Fibroblast of the aortic adventitia (primary cell): ENCODE measurements around the gene SLC2A9. TPM values are rescaled to one million over a fixed set of nuclear protein-coding genes. Genes with fewer than 3 reads are reported as not detected.

Experiments
- DNase-seq: peaks from one replicate; pipeline ENCODE4 v3.0.0-alpha.2; 2010; ENCODE audit warnings: low read depth
- H3K4me3 ChIP-seq: 2 replicates; pipeline ENCODE4 v1.5.1; 2011; ENCODE audit warnings: low read depth, mild to moderate bottlenecking, control low read depth, low read length, moderate library complexity
- total RNA-seq: library from RNA; depleted of rRNA; stranded (reverse); fragments of >200 nt; gene quantifications from 2 replicates; pipeline ENCODE4 v1.2.3, GENCODE V29; 2012; ENCODE audit warnings: low replicate concordance
- TF ChIP-seq, protein P1 (sequence below): IDR thresholded peaks from 2 replicates; pipeline ENCODE4 v1.5.1; 2011; ENCODE audit warnings: mild to moderate bottlenecking, low read length, control low read depth, inconsistent platforms; ENCODE audit not compliant: insufficient read depth

Gene SLC2A9
- total RNA-seq, 1 donor = 0.90 TPM

DNA sequence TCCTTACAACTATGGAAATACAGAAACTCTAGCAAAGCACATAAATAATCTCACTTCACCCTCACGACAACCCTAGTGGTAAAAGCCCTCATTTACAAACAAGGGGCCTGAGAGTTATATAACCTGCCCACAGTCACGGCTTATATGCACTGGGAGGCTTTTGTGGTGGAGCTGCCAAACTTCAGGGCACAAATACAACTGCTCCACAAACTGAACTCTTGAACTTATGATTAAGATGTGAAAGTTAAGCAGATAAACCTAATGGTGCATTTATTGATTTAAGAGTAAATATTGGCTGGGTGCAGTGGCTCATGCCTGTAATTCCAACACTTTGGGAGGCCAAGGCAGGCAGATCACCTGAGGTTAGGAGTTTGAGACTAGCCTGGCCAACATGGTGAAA, 19.0 kb downstream of the SLC2A9 start:
- TF ChIP-seq, protein P1, sequence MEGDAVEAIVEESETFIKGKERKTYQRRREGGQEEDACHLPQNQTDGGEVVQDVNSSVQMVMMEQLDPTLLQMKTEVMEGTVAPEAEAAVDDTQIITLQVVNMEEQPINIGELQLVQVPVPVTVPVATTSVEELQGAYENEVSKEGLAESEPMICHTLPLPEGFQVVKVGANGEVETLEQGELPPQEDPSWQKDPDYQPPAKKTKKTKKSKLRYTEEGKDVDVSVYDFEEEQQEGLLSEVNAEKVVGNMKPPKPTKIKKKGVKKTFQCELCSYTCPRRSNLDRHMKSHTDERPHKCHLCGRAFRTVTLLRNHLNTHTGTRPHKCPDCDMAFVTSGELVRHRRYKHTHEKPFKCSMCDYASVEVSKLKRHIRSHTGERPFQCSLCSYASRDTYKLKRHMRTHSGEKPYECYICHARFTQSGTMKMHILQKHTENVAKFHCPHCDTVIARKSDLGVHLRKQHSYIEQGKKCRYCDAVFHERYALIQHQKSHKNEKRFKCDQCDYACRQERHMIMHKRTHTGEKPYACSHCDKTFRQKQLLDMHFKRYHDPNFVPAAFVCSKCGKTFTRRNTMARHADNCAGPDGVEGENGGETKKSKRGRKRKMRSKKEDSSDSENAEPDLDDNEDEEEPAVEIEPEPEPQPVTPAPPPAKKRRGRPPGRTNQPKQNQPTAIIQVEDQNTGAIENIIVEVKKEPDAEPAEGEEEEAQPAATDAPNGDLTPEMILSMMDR = no peak
- DNase-seq = no peak
- H3K4me3 ChIP-seq = no peak overlapping the region

GRCh38 chr4:10001757-10002156, 19.5 kb downstream of the SLC2A9 start:
- TF ChIP-seq, protein P1 = no peak
- H3K4me3 ChIP-seq = no peak overlapping the region
- no peak for DNase-seq

DNA sequence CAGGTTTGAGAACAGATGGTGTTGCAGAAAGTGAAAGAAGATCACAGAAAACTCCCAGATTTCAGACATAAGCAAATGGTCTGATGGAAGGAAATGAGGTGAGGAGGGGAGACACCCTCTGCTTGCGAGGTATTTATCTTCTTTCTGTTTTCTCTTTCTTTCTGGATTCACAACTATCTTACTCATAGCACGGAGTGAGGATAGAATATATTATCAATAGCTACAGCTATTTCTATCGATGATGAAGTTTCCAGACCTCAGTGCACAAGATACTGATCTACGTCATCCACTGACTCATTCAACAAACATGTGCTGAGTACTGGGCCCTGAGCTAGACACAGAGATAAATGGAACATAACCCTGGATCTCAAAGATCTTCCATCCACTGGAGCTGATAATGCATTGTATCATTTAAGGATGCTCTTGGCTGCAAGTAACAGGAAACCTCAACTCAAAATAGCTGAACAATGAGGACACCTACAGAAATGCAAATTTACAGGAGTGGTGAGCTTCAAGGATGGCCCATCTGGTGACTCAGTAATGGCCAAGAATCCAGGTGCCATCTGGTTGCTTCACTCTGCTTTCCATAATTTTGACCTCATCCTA, 21.2 kb downstream of the SLC2A9 start:
- no peak for DNase-seq
- no peak overlapping the region for H3K4me3 ChIP-seq
- TF ChIP-seq, protein P1 = no peak

DNA sequence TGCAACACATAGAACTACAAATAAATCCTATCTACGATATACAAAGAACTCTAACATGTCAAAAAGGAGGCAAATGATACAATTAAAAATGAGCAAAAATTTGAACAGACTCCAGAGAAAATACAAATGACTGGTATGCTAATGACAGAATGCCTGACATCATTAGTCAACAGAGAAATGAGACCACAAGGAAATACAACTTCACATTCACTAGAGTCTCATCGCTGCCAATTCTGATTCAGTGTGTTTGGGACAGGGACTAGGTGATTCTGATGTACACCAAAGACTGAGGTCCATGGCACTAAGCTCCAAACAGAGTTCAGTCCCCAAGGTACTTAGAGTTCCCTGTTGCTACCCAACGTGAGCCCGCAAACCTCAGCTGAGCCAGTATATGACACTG, 23.4 kb downstream of the SLC2A9 start:
- no peak for DNase-seq
- no peak overlapping the region for H3K4me3 ChIP-seq
- TF ChIP-seq, protein P1 = no peak

DNA sequence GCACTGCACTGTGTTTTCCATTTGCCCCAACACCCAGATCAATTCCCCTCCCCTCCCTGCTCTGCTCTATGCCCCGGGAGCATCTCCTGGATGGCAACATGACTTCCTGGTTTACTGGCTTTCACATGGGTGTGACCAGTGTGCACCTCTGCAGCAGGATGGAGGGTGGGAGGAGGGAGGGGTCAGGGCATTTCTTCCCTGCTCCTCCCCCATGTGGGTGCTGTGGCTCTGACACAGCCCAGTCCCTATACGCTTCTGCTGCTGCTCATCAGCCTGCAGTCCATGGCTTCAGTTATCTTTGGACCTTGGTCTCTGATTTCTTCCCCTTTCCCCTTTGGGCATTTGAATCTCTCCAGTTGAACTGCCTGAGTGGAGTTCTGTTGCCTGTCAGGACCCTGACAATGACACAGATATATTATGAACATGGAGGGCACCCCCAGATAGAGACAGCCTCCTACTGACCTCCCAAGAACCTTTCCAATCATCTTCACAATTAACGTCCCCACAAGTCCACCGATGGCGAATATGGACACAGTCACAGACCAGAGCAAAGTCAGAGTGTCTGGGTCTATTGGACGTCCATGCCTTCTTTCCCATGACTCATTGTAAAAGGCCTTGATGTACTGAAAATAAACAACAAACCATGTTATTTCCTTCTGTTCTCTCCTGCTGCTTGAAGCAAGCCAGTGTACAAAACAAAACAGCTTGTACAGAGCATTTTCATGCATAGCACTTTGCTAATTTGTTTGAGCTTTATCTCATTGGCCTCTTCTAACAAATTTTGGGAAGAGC, 24.8 kb downstream of the SLC2A9 start:
- H3K4me3 ChIP-seq = no peak overlapping the region
- TF ChIP-seq, protein P1 = no peak
- no peak for DNase-seq

DNA sequence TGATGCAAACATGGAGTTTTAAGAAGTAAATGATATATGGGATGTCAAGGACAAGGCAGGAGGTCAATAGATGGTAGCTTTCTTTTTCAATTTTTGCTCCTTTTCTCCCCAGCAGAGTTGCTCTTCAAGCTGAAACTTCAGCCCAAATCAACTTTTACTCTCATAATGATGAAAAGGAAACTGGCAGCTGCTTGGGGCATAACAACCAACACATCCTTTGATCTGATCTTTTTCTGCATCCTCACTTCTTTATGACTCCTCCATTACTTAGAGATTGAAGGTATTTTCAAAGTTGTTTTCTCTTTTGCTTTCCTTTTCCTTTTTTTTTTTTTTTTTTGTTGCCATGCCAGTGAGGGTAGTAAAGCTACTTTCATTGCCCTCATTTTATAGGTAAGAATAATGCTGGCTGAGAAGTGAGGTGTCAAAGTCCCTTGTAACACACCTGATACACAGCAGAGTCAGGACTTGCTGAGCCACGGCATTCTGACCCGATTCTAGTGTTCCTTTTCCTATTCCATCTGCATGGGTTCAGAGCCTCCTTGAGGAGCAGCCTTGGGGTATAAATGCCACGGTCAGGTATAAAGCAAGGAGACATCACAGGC, 26.9 kb downstream of the SLC2A9 start:
- TF ChIP-seq, protein P1 = no peak
- no peak overlapping the region for H3K4me3 ChIP-seq
- DNase-seq = no peak
